ENCODE measurements around the gene SPX. TPM values are rescaled to one million over a fixed set of nuclear protein-coding genes. Genes with fewer than 3 reads are reported as not detected.

The SPX gene
- total RNA-seq, 2 donors from 2014 or later = 5.6 to 8.3 TPM

DNA sequence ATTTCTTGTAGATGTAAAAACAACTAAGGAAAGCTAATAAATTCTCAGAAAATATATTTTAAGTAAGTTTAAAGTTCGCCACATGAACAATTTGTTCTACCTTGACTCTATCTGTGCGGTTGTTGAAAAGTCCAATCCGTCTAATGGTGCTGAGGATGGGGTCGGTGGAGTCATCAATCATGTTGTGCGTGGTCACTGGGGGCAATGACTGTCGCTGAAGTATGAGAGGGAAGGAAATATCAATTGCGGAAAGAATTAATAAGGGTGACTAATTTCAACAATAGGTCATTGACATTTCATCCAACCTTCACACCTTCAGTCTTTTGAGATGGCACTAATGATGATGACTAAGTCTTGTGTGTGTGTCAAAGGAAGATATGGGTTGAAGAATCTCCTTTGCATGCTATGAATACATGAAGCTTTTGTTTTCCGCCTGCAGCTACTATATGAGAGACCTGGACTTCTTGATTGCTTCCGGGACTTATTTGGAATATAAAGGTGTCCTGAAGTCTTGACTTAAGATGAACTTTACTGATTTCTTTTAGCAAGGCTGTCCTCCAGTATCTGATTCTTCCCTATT lies 32.1 kb downstream of the SPX start:
- TF ChIP-seq, protein P1, sequence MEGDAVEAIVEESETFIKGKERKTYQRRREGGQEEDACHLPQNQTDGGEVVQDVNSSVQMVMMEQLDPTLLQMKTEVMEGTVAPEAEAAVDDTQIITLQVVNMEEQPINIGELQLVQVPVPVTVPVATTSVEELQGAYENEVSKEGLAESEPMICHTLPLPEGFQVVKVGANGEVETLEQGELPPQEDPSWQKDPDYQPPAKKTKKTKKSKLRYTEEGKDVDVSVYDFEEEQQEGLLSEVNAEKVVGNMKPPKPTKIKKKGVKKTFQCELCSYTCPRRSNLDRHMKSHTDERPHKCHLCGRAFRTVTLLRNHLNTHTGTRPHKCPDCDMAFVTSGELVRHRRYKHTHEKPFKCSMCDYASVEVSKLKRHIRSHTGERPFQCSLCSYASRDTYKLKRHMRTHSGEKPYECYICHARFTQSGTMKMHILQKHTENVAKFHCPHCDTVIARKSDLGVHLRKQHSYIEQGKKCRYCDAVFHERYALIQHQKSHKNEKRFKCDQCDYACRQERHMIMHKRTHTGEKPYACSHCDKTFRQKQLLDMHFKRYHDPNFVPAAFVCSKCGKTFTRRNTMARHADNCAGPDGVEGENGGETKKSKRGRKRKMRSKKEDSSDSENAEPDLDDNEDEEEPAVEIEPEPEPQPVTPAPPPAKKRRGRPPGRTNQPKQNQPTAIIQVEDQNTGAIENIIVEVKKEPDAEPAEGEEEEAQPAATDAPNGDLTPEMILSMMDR (IDR thresholded peaks at IDR 0.05) = no peak

DNA sequence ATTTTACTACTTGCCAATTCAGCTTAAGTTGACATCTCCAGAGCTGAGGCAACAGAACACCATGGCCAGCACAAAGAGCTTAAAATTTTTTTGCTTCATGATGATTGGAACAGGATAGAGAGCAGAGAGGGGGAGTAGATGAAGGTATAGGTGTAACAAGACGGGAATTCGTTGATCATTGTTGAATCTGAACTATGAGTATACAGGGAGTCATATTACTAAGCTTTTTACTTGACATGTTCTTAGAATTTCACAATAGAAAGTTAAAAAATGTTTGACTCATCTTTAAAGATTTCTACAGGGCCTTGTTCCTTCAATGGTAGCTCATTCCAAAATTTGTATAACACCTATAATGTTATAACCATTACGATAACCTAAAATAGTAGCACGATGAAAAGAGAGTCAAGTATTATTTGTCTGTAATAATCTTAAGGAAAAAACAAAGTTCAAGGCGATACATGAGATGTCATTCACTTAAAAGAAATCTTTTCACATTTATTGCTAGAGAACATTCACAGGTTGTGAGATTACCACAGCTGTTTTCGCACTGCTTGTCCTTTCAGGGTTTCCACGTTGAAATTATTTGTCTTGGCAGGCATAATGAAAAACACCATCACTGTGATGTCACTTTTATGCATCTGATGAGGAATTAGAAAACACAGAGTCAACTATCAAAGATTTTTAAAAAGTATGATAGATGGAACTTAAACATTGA lies 33.9 kb downstream of the SPX start:
- Histone ChIP-seq H3K27ac (no peak overlapping the region), H3K36me3 (no peaks in the 10 kb centered on the region), H3K4me1 (no peaks in the 10 kb centered on the region), H3K4me3 (no peak overlapping the region), H3K9me3 (no peaks in the 10 kb centered on the region), H3K27me3 (no peaks in the 10 kb centered on the region)
- TF ChIP-seq, protein P1 (IDR thresholded peaks at IDR 0.05) = no peak
- no peak for DNase-seq (ENCODE audit: low spot score)

More for the DNA sequence above, 32.1 kb downstream of the SPX start:
- Histone ChIP-seq H3K36me3 (no peaks in the 10 kb centered on the region), H3K27ac (no peak overlapping the region), H3K4me3 (no peak overlapping the region), H3K9me3 (no peaks in the 10 kb centered on the region), H3K27me3 (no peaks in the 10 kb centered on the region), H3K4me1 (no peaks in the 10 kb centered on the region)
- no peak for DNase-seq (ENCODE audit: low spot score)

DNA sequence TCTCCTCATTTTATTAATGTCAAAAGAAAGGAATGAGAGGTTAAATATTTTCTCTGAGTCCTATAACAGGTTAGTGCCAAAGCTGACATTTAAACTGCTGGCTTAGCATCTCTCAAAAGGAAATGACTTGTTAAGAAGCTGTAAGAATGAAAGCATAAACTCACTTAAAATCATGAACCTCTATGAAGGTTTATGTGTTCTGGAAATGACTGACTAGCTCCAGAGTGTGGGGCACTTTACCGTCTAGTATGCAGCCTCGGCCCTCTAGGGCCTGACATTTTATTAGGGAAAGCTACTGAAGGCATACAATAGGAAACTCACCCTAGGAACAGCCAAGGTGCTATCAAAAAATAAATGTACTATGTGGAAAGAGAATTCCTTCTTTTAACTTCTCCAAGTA lies 35.1 kb downstream of the SPX start:
- TF ChIP-seq, protein P1 (IDR thresholded peaks at IDR 0.05) = no peak
- Histone ChIP-seq H3K4me1 (no peaks in the 10 kb centered on the region), H3K27me3 (no peaks in the 10 kb centered on the region), H3K36me3 (no peaks in the 10 kb centered on the region), H3K27ac (no peak overlapping the region), H3K9me3 (no peaks in the 10 kb centered on the region), H3K4me3 (no peak overlapping the region)
- no peak for DNase-seq (ENCODE audit: low spot score)

DNA sequence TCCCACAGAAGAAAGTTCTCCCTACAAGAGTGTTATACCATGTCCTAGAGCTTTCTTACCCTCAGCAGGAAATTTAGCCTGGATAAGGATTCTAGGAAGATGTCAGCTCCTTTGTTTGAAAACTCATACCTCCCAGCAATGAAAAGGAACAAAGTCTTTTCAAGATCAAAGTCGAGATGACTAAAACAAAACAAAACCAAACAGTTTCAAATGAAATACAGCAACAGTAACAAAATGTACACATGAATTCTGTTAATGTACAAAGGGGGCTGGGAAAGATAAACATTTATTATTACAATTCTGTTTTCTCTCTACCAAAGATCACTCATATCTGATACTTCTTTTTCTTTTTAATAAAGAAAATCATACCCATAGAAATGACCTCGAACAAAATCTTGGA lies 36.8 kb downstream of the SPX start:
- no peaks in the 10 kb centered on the region for H3K4me1 ChIP-seq
- TF ChIP-seq, protein P1 (IDR thresholded peaks at IDR 0.05) = no peak

DNA sequence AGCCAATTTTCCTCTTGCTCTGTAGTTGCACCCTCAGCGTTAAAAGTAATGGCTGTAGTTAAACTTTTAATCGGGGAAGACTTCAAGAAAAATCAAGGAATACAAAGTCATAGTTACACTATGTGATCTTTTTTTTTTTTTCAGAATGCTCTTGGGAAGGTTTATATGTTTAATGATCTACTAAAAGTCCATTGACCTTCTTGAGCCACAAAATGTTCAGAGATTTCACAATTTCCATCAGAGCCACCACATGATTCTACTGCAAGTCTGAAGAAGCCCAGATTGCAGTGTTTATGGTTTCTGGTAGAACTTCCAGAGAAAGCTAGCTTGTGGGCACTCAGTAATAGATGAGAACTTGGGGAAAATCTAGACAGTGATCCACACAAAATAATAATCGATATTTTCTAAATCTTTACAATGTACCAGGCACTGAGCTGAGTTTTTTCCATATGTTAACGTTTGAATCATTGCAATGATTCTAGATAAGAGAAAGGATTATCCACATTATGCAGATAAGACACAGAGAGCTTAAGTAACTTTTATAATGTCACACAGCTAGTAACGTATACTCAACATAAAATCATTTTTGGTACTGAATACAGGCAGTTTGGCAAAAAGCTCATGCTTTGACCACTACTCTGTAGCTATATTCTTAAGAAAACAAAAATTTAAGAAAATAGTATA lies 40.3 kb downstream of the SPX start:
- TF ChIP-seq, protein P1 (IDR thresholded peaks at IDR 0.05) = no peak

More for the DNA sequence above, 36.8 kb downstream of the SPX start:
- Histone ChIP-seq H3K27me3 (no peaks in the 10 kb centered on the region), H3K27ac (no peak overlapping the region), H3K4me3 (no peak overlapping the region), H3K9me3 (no peaks in the 10 kb centered on the region), H3K36me3 (no peaks in the 10 kb centered on the region)
- DNase-seq (ENCODE audit: low spot score) = no peak

More for the DNA sequence above, 40.3 kb downstream of the SPX start:
- no peak for DNase-seq (ENCODE audit: low spot score)
- no peak overlapping the region for H3K4me3 ChIP-seq
- no peak overlapping the region for H3K27ac ChIP-seq
- H3K27me3 ChIP-seq = no peaks in the 10 kb centered on the region
- no peaks in the 10 kb centered on the region for H3K4me1 ChIP-seq
- H3K36me3 ChIP-seq = no peaks in the 10 kb centered on the region
- H3K9me3 ChIP-seq = no peaks in the 10 kb centered on the region

All from right atrium auricular region (tissue), 2 donors.